GM12801 (cell line): ENCODE results near the gene HDAC6.

Experiments used
- CTCF ChIP-seq: IDR thresholded peaks from one replicate; pipeline ENCODE4 v1.5.1; 2011; ENCODE audit warnings: control low read depth; ENCODE audit not compliant: insufficient read length; ENCODE audit errors: extremely low read depth

The HDAC6 gene

GRCh38 chrX:48816014-48816810 is 14.3 kb downstream of the HDAC6 start:
- no peak for TF ChIP-seq CTCF

GRCh38 chrX:48818098-48818497 is 16.2 kb downstream of the HDAC6 start:
- TF ChIP-seq CTCF: no peak

GRCh38 chrX:48818866-48819265 is 17.0 kb downstream of the HDAC6 start:
- TF ChIP-seq CTCF: no peak

- TF ChIP-seq CTCF: no peak
Observed at GRCh38 chrX:48823053-48823452, 21.2 kb downstream of the HDAC6 start.

- TF ChIP-seq CTCF: no peak
Observed at GRCh38 chrX:48824066-48824465, 22.2 kb downstream of the HDAC6 start.

GRCh38 chrX:48826135-48826875 is 24.4 kb downstream of the HDAC6 start, which contains the start of gene ERAS:
TSS of gene ERAS (plus strand) at chrX:48826513. CDS start at chrX:48829124, 2,611 bp downstream.
- TF ChIP-seq CTCF: no peak

GRCh38 chrX:48826876-48827653 is 25.2 kb downstream of the HDAC6 start:
- no peak for TF ChIP-seq CTCF
